ENCODE measurements around the gene RAI1.

The RAI1 gene

GRCh38 chr17:17768424-17769088 lies 87.3 kb downstream of the RAI1 start:
- Histone ChIP-seq H3K4me3 (ENCODE audit: low read length) (no peak overlapping the region), H3K36me3 (ENCODE audit: control insufficient read depth, insufficient read depth, low read length) (no peaks in the 10 kb centered on the region), H3K4me1 (ENCODE audit: control insufficient read depth, insufficient read depth, low read length) (no peaks in the 10 kb centered on the region; the same call in 1 of the 2 replicates), H3K27ac (ENCODE audit: low read length) (no peak overlapping the region), H3K27me3 (ENCODE audit: control insufficient read depth, insufficient read depth, low read length) (no peaks in the 10 kb centered on the region), H3K9me3 (ENCODE audit: control insufficient read depth, insufficient read depth, low read length) (no peaks in the 10 kb centered on the region)
- no peak for DNase-seq (ENCODE audit: low read depth, low spot score)
- WGBS (ENCODE audit: insufficient coverage, insufficient read length) = no CpG with 5 or more reads among the region's 14 CpGs

- Histone ChIP-seq H3K27ac (ENCODE audit: low read length) (no peak overlapping the region), H3K36me3 (ENCODE audit: control insufficient read depth, insufficient read depth, low read length) (no peaks in the 10 kb centered on the region), H3K27me3 (ENCODE audit: control insufficient read depth, insufficient read depth, low read length) (no peaks in the 10 kb centered on the region), H3K9me3 (ENCODE audit: control insufficient read depth, insufficient read depth, low read length) (no peaks in the 10 kb centered on the region), H3K4me1 (ENCODE audit: control insufficient read depth, insufficient read depth, low read length) (no peaks in the 10 kb centered on the region; the same call in 1 of the 2 replicates), H3K4me3 (ENCODE audit: low read length) (no peak overlapping the region)
- no CpG with 5 or more reads among the region's 25 CpGs for WGBS (ENCODE audit: insufficient coverage, insufficient read length)
- DNase-seq (ENCODE audit: low read depth, low spot score) = no peak
Measured at GRCh38 chr17:17769869-17770631, 88.8 kb downstream of the RAI1 start.

GRCh38 chr17:17770632-17771044 lies 89.4 kb downstream of the RAI1 start:
- no CpG with 5 or more reads among the region's 13 CpGs for WGBS (ENCODE audit: insufficient coverage, insufficient read length)
- no peaks in the 10 kb centered on the region for H3K9me3 ChIP-seq (ENCODE audit: control insufficient read depth, insufficient read depth, low read length)
- H3K27ac ChIP-seq (ENCODE audit: low read length) = no peak overlapping the region
- H3K36me3 ChIP-seq (ENCODE audit: control insufficient read depth, insufficient read depth, low read length) = no peaks in the 10 kb centered on the region
- DNase-seq (ENCODE audit: low read depth, low spot score) = no peak
- H3K4me1 ChIP-seq (ENCODE audit: control insufficient read depth, insufficient read depth, low read length) = no peaks in the 10 kb centered on the region; the same call in 1 of the 2 replicates
- no peaks in the 10 kb centered on the region for H3K27me3 ChIP-seq (ENCODE audit: control insufficient read depth, insufficient read depth, low read length)
- H3K4me3 ChIP-seq (ENCODE audit: low read length) = no peak overlapping the region

GRCh38 chr17:17771498-17772201 lies 90.4 kb downstream of the RAI1 start:
- no CpG with 5 or more reads among the region's 10 CpGs for whole genome bisulfite sequencing (ENCODE audit: insufficient coverage, insufficient read length)
- Histone ChIP-seq H3K9me3 (ENCODE audit: control insufficient read depth, insufficient read depth, low read length) (no peaks in the 10 kb centered on the region), H3K36me3 (ENCODE audit: control insufficient read depth, insufficient read depth, low read length) (no peaks in the 10 kb centered on the region), H3K27me3 (ENCODE audit: control insufficient read depth, insufficient read depth, low read length) (no peaks in the 10 kb centered on the region), H3K4me1 (ENCODE audit: control insufficient read depth, insufficient read depth, low read length) (no peaks in the 10 kb centered on the region; the same call in 1 of the 2 replicates), H3K27ac (ENCODE audit: low read length) (no peak overlapping the region), H3K4me3 (ENCODE audit: low read length) (no peak overlapping the region)
- DNase-seq (ENCODE audit: low read depth, low spot score) = no peak

GRCh38 chr17:17772231-17772630 lies 91.0 kb downstream of the RAI1 start:
- Histone ChIP-seq H3K4me1 (ENCODE audit: control insufficient read depth, insufficient read depth, low read length) (no peaks in the 10 kb centered on the region; the same call in 1 of the 2 replicates), H3K4me3 (ENCODE audit: low read length) (no peak overlapping the region), H3K27me3 (ENCODE audit: control insufficient read depth, insufficient read depth, low read length) (no peaks in the 10 kb centered on the region), H3K9me3 (ENCODE audit: control insufficient read depth, insufficient read depth, low read length) (no peaks in the 10 kb centered on the region), H3K27ac (ENCODE audit: low read length) (no peak overlapping the region), H3K36me3 (ENCODE audit: control insufficient read depth, insufficient read depth, low read length) (no peaks in the 10 kb centered on the region)
- DNase-seq (ENCODE audit: low read depth, low spot score) = no peak
- no CpG with 5 or more reads among the region's 3 CpGs for WGBS (ENCODE audit: insufficient coverage, insufficient read length)

- Histone ChIP-seq H3K27ac (ENCODE audit: low read length) (no peak overlapping the region), H3K4me1 (ENCODE audit: control insufficient read depth, insufficient read depth, low read length) (peaks cover 2% of the 10 kb centered on the region; the same call in 1 of the 2 replicates), H3K27me3 (ENCODE audit: control insufficient read depth, insufficient read depth, low read length) (no peaks in the 10 kb centered on the region), H3K9me3 (ENCODE audit: control insufficient read depth, insufficient read depth, low read length) (no peaks in the 10 kb centered on the region), H3K4me3 (ENCODE audit: low read length) (no peak overlapping the region), H3K36me3 (ENCODE audit: control insufficient read depth, insufficient read depth, low read length) (no peaks in the 10 kb centered on the region)
- WGBS (ENCODE audit: insufficient coverage, insufficient read length) = no CpG with 5 or more reads among the region's 21 CpGs
- DNase-seq (ENCODE audit: low read depth, low spot score) = no peak
Measured at GRCh38 chr17:17774009-17774881, 93.0 kb downstream of the RAI1 start.

GRCh38 chr17:17776889-17777288 lies 95.6 kb downstream of the RAI1 start:
- no peaks in the 10 kb centered on the region for H3K9me3 ChIP-seq (ENCODE audit: control insufficient read depth, insufficient read depth, low read length)
- H3K36me3 ChIP-seq (ENCODE audit: control insufficient read depth, insufficient read depth, low read length) = no peaks in the 10 kb centered on the region
- H3K27me3 ChIP-seq (ENCODE audit: control insufficient read depth, insufficient read depth, low read length) = no peaks in the 10 kb centered on the region
- no peak for DNase-seq (ENCODE audit: low read depth, low spot score)
- no peak overlapping the region for H3K27ac ChIP-seq (ENCODE audit: low read length)
- no peak overlapping the region for H3K4me3 ChIP-seq (ENCODE audit: low read length)
- H3K4me1 ChIP-seq (ENCODE audit: control insufficient read depth, insufficient read depth, low read length) = 0 out of 2 replicates have a peak, but pooled peaks cover 5% of the 10 kb centered on the region
- WGBS (ENCODE audit: insufficient coverage, insufficient read length) = no CpG with 5 or more reads among the region's 3 CpGs

GRCh38 chr17:17778308-17779014 lies 97.2 kb downstream of the RAI1 start:
- no peaks in the 10 kb centered on the region for H3K9me3 ChIP-seq (ENCODE audit: control insufficient read depth, insufficient read depth, low read length)
- H3K27ac ChIP-seq (ENCODE audit: low read length) = no peak overlapping the region
- no CpG with 5 or more reads among the region's 8 CpGs for WGBS (ENCODE audit: insufficient coverage, insufficient read length)
- no peaks in the 10 kb centered on the region for H3K36me3 ChIP-seq (ENCODE audit: control insufficient read depth, insufficient read depth, low read length)
- no peak overlapping the region for H3K4me3 ChIP-seq (ENCODE audit: low read length)
- 0 out of 2 replicates have a peak, but pooled peaks cover 5% of the 10 kb centered on the region for H3K4me1 ChIP-seq (ENCODE audit: control insufficient read depth, insufficient read depth, low read length)
- H3K27me3 ChIP-seq (ENCODE audit: control insufficient read depth, insufficient read depth, low read length) = no peaks in the 10 kb centered on the region
- DNase-seq (ENCODE audit: low read depth, low spot score) = no peak

GRCh38 chr17:17779015-17779611 lies 97.9 kb downstream of the RAI1 start:
- no peak for DNase-seq (ENCODE audit: low read depth, low spot score)
- no peak overlapping the region for H3K27ac ChIP-seq (ENCODE audit: low read length)
- no peaks in the 10 kb centered on the region for H3K36me3 ChIP-seq (ENCODE audit: control insufficient read depth, insufficient read depth, low read length)
- 0 out of 2 replicates have a peak, but pooled peaks cover 5% of the 10 kb centered on the region for H3K4me1 ChIP-seq (ENCODE audit: control insufficient read depth, insufficient read depth, low read length)
- H3K4me3 ChIP-seq (ENCODE audit: low read length) = no peak overlapping the region
- WGBS (ENCODE audit: insufficient coverage, insufficient read length) = no CpG with 5 or more reads among the region's 16 CpGs
- no peaks in the 10 kb centered on the region for H3K9me3 ChIP-seq (ENCODE audit: control insufficient read depth, insufficient read depth, low read length)
- no peaks in the 10 kb centered on the region for H3K27me3 ChIP-seq (ENCODE audit: control insufficient read depth, insufficient read depth, low read length)
